ENCODE measurements around the gene CD177. TPM values are rescaled to one million over a fixed set of nuclear protein-coding genes. Genes with fewer than 3 reads are reported as not detected.
"Not testable (repeated sequence)": the region's sequence is repeated elsewhere in the genome, so short reads cannot be mapped to it uniquely, and the experiment has no call there.

CD177 gene
- total and polyA plus RNA-seq, 10 donors = 2.3 to 354 (median 51.0) TPM

- H3K9me3 ChIP-seq = no peaks in the 10 kb centered on the region
- 81 to 93% (median 91%) methylated on average over 8 of the region's 8 CpGs for WGBS, 5 donors
- H3K36me3 ChIP-seq = no peaks in the 10 kb centered on the region
- no peak for DNase-seq
- H3K27ac ChIP-seq = no peak overlapping the region
- peaks cover 0 to 4% (median 0%) of the 10 kb centered on the region in 7 donors for H3K27me3 ChIP-seq (replicated peaks in 1 of 7)
- H3K4me3 ChIP-seq = no peak overlapping the region
- H3K4me1 ChIP-seq = no peaks in the 10 kb centered on the region
- intact Hi-C loops (cut with DNase I; ENCODE audit: low total_unique reads) = no loop called here
- no peak for TF ChIP-seq POLR2AphosphoS5 (IDR thresholded peaks at IDR 0.05)
- TF ChIP-seq POLR2A (IDR thresholded peaks at IDR 0.05) = no peak
- TF ChIP-seq, protein P1, sequence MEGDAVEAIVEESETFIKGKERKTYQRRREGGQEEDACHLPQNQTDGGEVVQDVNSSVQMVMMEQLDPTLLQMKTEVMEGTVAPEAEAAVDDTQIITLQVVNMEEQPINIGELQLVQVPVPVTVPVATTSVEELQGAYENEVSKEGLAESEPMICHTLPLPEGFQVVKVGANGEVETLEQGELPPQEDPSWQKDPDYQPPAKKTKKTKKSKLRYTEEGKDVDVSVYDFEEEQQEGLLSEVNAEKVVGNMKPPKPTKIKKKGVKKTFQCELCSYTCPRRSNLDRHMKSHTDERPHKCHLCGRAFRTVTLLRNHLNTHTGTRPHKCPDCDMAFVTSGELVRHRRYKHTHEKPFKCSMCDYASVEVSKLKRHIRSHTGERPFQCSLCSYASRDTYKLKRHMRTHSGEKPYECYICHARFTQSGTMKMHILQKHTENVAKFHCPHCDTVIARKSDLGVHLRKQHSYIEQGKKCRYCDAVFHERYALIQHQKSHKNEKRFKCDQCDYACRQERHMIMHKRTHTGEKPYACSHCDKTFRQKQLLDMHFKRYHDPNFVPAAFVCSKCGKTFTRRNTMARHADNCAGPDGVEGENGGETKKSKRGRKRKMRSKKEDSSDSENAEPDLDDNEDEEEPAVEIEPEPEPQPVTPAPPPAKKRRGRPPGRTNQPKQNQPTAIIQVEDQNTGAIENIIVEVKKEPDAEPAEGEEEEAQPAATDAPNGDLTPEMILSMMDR (IDR thresholded peaks at IDR 0.05 in 8 of 11, conservative IDR thresholded peaks at IDR 0.05 in 3 of 11) = no peak
Measured at GRCh38 chr19:43371909-43372308, 18.4 kb downstream of the CD177 start.

GRCh38 chr19:43372462-43372861, 19.0 kb downstream of the CD177 start:
- WGBS, 5 donors = 38 to 62% (median 47%) methylated on average over 7 of the region's 7 CpGs
- no peaks in the 10 kb centered on the region for H3K4me1 ChIP-seq
- no peaks in the 10 kb centered on the region for H3K9me3 ChIP-seq
- H3K27me3 ChIP-seq (replicated peaks in 1 of 7) = peaks cover 0 to 4% (median 0%) of the 10 kb centered on the region in 7 donors
- TF ChIP-seq POLR2AphosphoS5 (IDR thresholded peaks at IDR 0.05) (no peak), POLR2A (IDR thresholded peaks at IDR 0.05) (no peak)
- TF ChIP-seq, protein P1 (IDR thresholded peaks at IDR 0.05 in 8 of 11, conservative IDR thresholded peaks at IDR 0.05 in 3 of 11) = no peak
- intact Hi-C loops (cut with DNase I; ENCODE audit: low total_unique reads) = no loop called here
- no peak overlapping the region for H3K27ac ChIP-seq
- no peaks in the 10 kb centered on the region for H3K36me3 ChIP-seq
- peak; percentile 54 for DNase-seq
- no peak overlapping the region for H3K4me3 ChIP-seq

- H3K9me3 ChIP-seq; H3K4me3 ChIP-seq; H3K4me1 ChIP-seq; DNase-seq; H3K27ac ChIP-seq; H3K36me3 ChIP-seq; H3K27me3 ChIP-seq (replicated peaks in 1 of 7); intact Hi-C loops (cut with DNase I; ENCODE audit: low total_unique reads): not testable (repeated sequence)
- no CpG with 5 or more reads among the region's 3 CpGs for WGBS, 5 donors
Measured at GRCh38 chr19:43377624-43378023, 24.1 kb downstream of the CD177 start.

DNA sequence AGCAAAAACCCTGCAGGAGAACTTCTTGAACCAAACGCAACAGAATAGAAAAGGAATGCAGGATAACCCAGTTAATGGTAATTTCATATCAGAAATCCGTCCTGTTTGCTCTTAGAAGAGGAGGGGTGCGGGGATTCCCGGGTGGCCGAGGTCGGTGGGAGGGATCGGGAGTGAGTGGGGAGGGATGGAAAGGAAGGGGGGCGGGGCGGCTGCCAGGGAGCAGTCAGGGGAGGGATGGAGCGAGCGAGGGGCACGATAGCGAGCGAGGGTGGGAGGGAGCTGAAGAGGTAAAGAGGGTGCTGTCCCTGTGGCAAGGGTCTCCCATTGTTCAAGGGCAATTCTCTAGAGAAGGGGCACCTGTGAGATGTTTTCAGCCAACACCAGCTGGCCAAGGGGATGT, 26.5 kb downstream of the CD177 start:
- H3K36me3 ChIP-seq = no peaks in the 10 kb centered on the region
- DNase-seq = no peak
- no peak overlapping the region for H3K4me3 ChIP-seq
- no peaks in the 10 kb centered on the region for H3K9me3 ChIP-seq
- 61 to 74% (median 70%) methylated on average over 14 of the region's 14 CpGs for WGBS, 5 donors
- H3K27ac ChIP-seq = no peak overlapping the region
- TF ChIP-seq POLR2A (IDR thresholded peaks at IDR 0.05) (no peak), POLR2AphosphoS5 (IDR thresholded peaks at IDR 0.05) (no peak)
- TF ChIP-seq, protein P1 (IDR thresholded peaks at IDR 0.05 in 8 of 11, conservative IDR thresholded peaks at IDR 0.05 in 3 of 11) = no peak
- peaks cover 0 to 5% (median 0%) of the 10 kb centered on the region in 7 donors for H3K27me3 ChIP-seq (replicated peaks in 1 of 7)
- no peaks in the 10 kb centered on the region for H3K4me1 ChIP-seq
- intact Hi-C loops (cut with DNase I; ENCODE audit: low total_unique reads) = no loop called here
